Kidney epithelial cell (primary cell): Measurements from ENCODE around the gene TMEM121B. TPM values are rescaled to one million over a fixed set of nuclear protein-coding genes. Genes with fewer than 3 reads are reported as not detected.
"Not testable (repeated sequence)": the region's sequence is repeated elsewhere in the genome, so short reads cannot be mapped to it uniquely, and the experiment has no call there.

Experiments
- DNase-seq: peaks from one replicate; pipeline ENCODE4 v3.0.0-alpha.2; 2010; ENCODE audit warnings: low read depth
- H3K27me3 ChIP-seq: 2 replicates; pipeline ENCODE4 v1.6.0; 2011; ENCODE audit warnings: low read length; ENCODE audit not compliant: control insufficient read depth, insufficient read depth
- H3K36me3 ChIP-seq: 2 replicates; pipeline ENCODE4 v1.5.1; 2011; ENCODE audit warnings: low read length; ENCODE audit not compliant: control insufficient read depth, insufficient read depth
- H3K4me3 ChIP-seq: 2 replicates; pipeline ENCODE4 v1.5.1; 2011; ENCODE audit warnings: low read depth, mild to moderate bottlenecking, control low read depth, low read length
- total RNA-seq: library from RNA; depleted of rRNA; stranded (reverse); fragments of >200 nt; gene quantifications from 2 replicates; pipeline ENCODE4 v1.2.3, GENCODE V29; 2015
- TF ChIP-seq, protein P1 (sequence below): IDR thresholded peaks from 2 replicates; pipeline ENCODE4 v1.5.1; 2011; ENCODE audit warnings: mild to moderate bottlenecking, moderate library complexity, low read length, control low read depth, inconsistent platforms; ENCODE audit not compliant: insufficient read depth, poor library complexity, severe bottlenecking

The TMEM121B gene
- total RNA-seq, 1 donor from 2014 or later = 1.5 TPM

- Histone ChIP-seq H3K4me3 (no peak overlapping the region), H3K36me3 (no peaks in the 10 kb centered on the region), H3K27me3 (no peaks in the 10 kb centered on the region)
- TF ChIP-seq, protein P1, sequence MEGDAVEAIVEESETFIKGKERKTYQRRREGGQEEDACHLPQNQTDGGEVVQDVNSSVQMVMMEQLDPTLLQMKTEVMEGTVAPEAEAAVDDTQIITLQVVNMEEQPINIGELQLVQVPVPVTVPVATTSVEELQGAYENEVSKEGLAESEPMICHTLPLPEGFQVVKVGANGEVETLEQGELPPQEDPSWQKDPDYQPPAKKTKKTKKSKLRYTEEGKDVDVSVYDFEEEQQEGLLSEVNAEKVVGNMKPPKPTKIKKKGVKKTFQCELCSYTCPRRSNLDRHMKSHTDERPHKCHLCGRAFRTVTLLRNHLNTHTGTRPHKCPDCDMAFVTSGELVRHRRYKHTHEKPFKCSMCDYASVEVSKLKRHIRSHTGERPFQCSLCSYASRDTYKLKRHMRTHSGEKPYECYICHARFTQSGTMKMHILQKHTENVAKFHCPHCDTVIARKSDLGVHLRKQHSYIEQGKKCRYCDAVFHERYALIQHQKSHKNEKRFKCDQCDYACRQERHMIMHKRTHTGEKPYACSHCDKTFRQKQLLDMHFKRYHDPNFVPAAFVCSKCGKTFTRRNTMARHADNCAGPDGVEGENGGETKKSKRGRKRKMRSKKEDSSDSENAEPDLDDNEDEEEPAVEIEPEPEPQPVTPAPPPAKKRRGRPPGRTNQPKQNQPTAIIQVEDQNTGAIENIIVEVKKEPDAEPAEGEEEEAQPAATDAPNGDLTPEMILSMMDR = no peak
- DNase-seq = no peak
Observed at GRCh38 chr22:17152971-17153370, 31.8 kb upstream of the TMEM121B start.

- Histone ChIP-seq H3K4me3 (no peak overlapping the region), H3K36me3 (no peaks in the 10 kb centered on the region), H3K27me3 (no peaks in the 10 kb centered on the region)
- no peak for DNase-seq
- TF ChIP-seq, protein P1 = no peak
Observed at GRCh38 chr22:17152340-17152739, 31.2 kb upstream of the TMEM121B start.

- H3K36me3 ChIP-seq = no peaks in the 10 kb centered on the region
- H3K27me3 ChIP-seq = no peaks in the 10 kb centered on the region
- H3K4me3 ChIP-seq = no peak overlapping the region
- TF ChIP-seq, protein P1 = no peak
- DNase-seq = no peak
Observed at GRCh38 chr22:17149076-17149815, 28.1 kb upstream of the TMEM121B start.

DNA sequence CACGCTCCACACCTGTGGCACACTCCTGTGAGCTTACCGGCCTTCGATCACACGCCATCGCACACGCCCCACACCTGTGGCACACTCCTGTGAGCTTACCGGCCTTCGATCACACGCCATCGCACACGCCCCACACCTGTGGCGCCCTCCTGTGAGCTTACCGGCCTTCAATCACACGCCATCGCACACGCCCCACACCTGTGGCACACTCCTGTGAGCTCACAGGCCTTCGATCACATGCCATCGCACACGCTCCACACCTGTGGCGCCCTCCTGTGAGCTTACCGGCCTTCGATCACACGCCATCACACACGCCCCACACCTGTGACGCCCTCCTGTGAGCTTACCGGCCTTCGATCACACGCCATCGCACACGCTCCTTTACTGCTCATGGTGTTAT is 26.3 kb upstream of the TMEM121B start:
- H3K27me3 ChIP-seq, DNase-seq, H3K4me3 ChIP-seq, H3K36me3 ChIP-seq: not testable (repeated sequence)

DNA sequence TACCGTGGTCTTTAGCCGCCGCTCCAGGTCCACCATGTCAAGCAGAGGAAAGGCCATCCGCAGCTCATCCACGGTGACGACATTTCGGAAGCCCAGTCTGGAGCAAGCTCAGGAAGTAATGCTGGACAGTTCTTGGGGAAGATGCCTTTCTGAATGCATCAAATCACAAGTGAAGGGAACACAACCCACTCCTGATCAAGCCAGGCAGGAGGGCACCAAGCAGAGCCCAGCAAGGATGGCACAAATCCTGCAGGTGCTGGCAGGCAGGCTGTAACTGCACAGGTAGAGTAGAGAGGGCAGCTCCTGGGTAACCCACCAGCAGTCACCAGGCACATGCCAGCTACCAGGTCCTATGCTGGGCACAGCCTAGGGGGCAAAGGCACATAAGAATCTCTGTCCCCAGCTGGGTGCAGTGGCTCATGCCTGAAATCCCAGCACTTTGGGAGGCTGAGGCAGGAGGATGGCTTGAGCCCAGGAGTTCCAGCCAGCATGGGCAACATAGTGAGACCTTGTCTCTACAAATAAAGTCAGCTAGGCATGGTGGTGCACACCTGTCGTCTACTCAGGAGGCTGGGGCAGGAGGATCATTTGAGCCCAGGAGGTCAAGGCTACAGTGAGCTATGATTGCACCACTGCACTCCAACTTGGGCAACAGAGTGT is 24.0 kb upstream of the TMEM121B start:
- no peaks in the 10 kb centered on the region for H3K36me3 ChIP-seq
- TF ChIP-seq, protein P1 = no peak
- no peak overlapping the region for H3K4me3 ChIP-seq
- DNase-seq = no peak
- no peaks in the 10 kb centered on the region for H3K27me3 ChIP-seq

DNA sequence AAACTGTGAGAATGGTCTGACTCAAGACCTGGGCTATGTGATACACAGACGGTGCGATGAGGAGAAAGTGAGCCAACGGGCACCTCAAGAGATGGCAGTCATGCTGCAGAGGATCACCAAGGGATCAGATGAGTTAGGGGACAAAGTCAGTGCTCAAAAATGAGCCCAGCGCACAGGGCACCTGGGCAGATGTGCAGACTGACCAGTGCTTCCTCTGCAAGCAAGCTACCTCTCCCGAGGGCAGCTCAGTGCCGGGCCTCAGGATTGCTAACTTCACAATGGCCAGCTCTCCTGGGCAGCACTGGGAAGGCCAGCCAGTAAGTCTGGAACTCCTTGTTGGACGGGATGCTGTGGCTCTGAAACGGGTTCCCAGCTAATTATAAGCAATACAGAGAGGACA is 22.7 kb upstream of the TMEM121B start:
- H3K4me3 ChIP-seq = no peak overlapping the region
- TF ChIP-seq, protein P1 = no peak
- no peaks in the 10 kb centered on the region for H3K36me3 ChIP-seq
- H3K27me3 ChIP-seq = no peaks in the 10 kb centered on the region
- no peak for DNase-seq
